ENCODE results near the gene FAM174A.

- TF ChIP-seq CTCF (IDR thresholded peaks at IDR 0.05; ENCODE audit: poor library complexity) (no peak), EZH2 (IDR thresholded peaks at IDR 0.05; ENCODE audit: borderline replicate concordance) (no peak), EZH2phosphoT487 (IDR thresholded peaks at IDR 0.05; ENCODE audit: low read depth, severe bottlenecking, unreplicated experiment) (no peak)
These were observed 40.6 kb downstream of the FAM174A start for GRCh38 chr5:100575815-100576214.

Measured in hepatocyte (in vitro differentiated cells).